Kidney (tissue), 14 donors: ENCODE measurements around the gene B4GALT4. TPM values are rescaled to one million over a fixed set of nuclear protein-coding genes. Genes with fewer than 3 reads are reported as not detected.

Experiments used
- DNase-seq, 5 donors: peaks; one replicate each; pipeline ENCODE4 v3.0.0-alpha.2; 2013 to 2020
- FAIRE-seq: peaks from 2 replicates; lab custom pipeline; 2012; peaks lifted over from hg19 to GRCh38; lab: Jason Lieb, UNC
- H3K27ac ChIP-seq, 2 donors: one replicate each; pipeline ENCODE4 v1.7.0; 2013; ENCODE audit warnings: low read depth in 2 of 2, low read length in 2 of 2, inconsistent platforms in 1 of 2
- H3K27me3 ChIP-seq: one replicate; pipeline ENCODE4 v1.7.1; 2013; ENCODE audit warnings: low read length, inconsistent platforms; ENCODE audit not compliant: control insufficient read depth, insufficient read depth
- H3K36me3 ChIP-seq, 3 donors: one replicate each; pipeline versions ENCODE4 v1.7.0 to v1.7.1; 2013; ENCODE audit warnings: low read length in 3 of 3, control low read depth in 1 of 3, inconsistent platforms in 1 of 3; ENCODE audit not compliant: insufficient read depth in 3 of 3, control insufficient read depth in 2 of 3
- H3K4me1 ChIP-seq, 3 donors: one replicate each; pipeline versions ENCODE4 v1.7.0 to v1.7.1; 2013; ENCODE audit warnings: low read length in 3 of 3, inconsistent platforms in 1 of 3, low read depth in 1 of 3; ENCODE audit not compliant: control insufficient read depth in 2 of 3, insufficient read depth in 2 of 3
- H3K4me3 ChIP-seq, 3 donors: one replicate each; pipeline versions ENCODE4 v1.7.0 to v1.8.1; 2013; ENCODE audit warnings: low read length in 3 of 3, control low read depth in 1 of 3, inconsistent platforms in 1 of 3
- H3K9ac ChIP-seq, 3 donors: one replicate each; pipeline versions ENCODE4 v1.7.0 to v1.7.1; 2013; ENCODE audit warnings: low read length in 3 of 3, control low read depth in 1 of 3, inconsistent platforms in 1 of 3
- H3K9me3 ChIP-seq, 3 donors: one replicate each; pipeline versions ENCODE4 v1.7.0 to v1.7.1; 2013; ENCODE audit warnings: low read length in 3 of 3, control low read depth in 1 of 3, inconsistent platforms in 1 of 3; ENCODE audit not compliant: control insufficient read depth in 2 of 3, insufficient read depth in 1 of 3
- intact Hi-C: fragments of 100-400 bp; cut with DNase I; formaldehyde crosslinking; loops from one replicate; pipeline ENCODE4 v1.11.1; 2022
- polyA plus RNA-seq: library from polyadenylated mRNA; stranded (reverse); fragments of 350-450 nt; fragmentation: Illumina TruSeq; extraction: RNeasy Lipid Tissue Mini Kit (QIAGEN cat#74804); gene quantifications from one replicate; pipeline ENCODE4 v1.2.3, GENCODE V29; 2014; ENCODE audit warnings: low read depth, low replicate concordance; ENCODE audit not compliant: insufficient read depth
- total RNA-seq: library from RNA; stranded (reverse); fragmentation: NEBNext Ultra II Directional; extraction: Animal tissue kit (Norgen Biotek cat#: 25700); gene quantifications from one replicate; pipeline ENCODE4 v1.2.1, GENCODE V29; 2021
- TF ChIP-seq, protein P1 (sequence below): IDR thresholded peaks from 3 replicates; pipeline ENCODE4 v1.5.1; 2012; ENCODE audit warnings: mild to moderate bottlenecking, moderate library complexity, borderline replicate concordance; ENCODE audit not compliant: insufficient read depth; ENCODE audit errors: extremely low read depth
- donor health status: control.
- donor health status: control.
- donor health status: control.
- donor health status: control.
- donor health status: control.
- donor health status: DM: yes; HTN: yes; CAD: no.
- donor health status: Normal renal cell carcinoma (clear cell type).

B4GALT4 gene
- total and polyA plus RNA-seq, 2 donors from 2014 or later, result 23.1 to 29.9 TPM

DNA sequence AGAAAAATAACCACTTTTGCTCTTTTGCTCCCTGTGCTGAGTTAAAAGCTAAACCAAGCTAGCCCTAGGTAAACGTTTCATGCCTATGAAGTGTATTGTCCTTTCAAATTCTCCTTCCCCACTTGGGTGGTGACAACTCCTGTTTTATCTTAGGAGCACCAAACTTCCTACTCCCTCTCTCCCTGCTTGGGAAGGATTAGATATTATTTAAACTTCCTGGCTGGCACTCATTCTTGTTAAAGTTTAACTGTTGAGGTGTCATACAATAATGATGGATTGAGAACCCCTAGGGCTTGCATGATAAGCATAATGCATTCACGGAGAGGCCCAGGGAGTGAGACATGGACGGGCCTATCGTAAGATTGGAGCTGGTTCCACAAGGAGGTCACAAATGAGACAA lies 29.5 kb downstream of the B4GALT4 start:
- H3K4me3 ChIP-seq, result no peak overlapping the region
- no peaks in the 10 kb centered on the region for H3K27me3 ChIP-seq
- FAIRE-seq, result no peak
- intact Hi-C loops, result no loop called here
- TF ChIP-seq, protein P1, sequence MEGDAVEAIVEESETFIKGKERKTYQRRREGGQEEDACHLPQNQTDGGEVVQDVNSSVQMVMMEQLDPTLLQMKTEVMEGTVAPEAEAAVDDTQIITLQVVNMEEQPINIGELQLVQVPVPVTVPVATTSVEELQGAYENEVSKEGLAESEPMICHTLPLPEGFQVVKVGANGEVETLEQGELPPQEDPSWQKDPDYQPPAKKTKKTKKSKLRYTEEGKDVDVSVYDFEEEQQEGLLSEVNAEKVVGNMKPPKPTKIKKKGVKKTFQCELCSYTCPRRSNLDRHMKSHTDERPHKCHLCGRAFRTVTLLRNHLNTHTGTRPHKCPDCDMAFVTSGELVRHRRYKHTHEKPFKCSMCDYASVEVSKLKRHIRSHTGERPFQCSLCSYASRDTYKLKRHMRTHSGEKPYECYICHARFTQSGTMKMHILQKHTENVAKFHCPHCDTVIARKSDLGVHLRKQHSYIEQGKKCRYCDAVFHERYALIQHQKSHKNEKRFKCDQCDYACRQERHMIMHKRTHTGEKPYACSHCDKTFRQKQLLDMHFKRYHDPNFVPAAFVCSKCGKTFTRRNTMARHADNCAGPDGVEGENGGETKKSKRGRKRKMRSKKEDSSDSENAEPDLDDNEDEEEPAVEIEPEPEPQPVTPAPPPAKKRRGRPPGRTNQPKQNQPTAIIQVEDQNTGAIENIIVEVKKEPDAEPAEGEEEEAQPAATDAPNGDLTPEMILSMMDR, result no peak
- H3K9ac ChIP-seq, result no peak overlapping the region
- H3K36me3 ChIP-seq, result peaks cover 4 to 31% (median 17%) of the 10 kb centered on the region in 3 donors
- no peak overlapping the region for H3K27ac ChIP-seq
- peak in 2 of 5 donors; percentile 14 to 27 for DNase-seq
- H3K9me3 ChIP-seq, result no peaks in the 10 kb centered on the region
- peaks cover 0 to 38% (median 0%) of the 10 kb centered on the region in 3 donors for H3K4me1 ChIP-seq

DNA sequence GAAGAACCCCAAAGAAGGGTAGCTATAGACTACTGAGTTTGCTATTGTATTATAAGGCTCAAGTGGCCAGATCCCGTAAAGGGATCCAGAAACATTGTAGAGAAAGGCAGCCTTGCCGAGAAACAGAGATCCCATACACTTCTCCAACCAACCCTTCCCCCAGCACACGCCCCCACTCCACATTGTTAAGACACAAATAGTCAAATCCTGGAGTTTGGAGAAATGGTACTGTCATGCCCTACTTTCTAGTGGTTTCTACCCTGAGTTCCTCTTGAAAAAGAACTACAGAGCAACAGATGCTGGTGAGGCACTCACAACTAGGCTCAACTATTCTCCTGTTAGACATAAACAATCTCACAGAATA lies 33.2 kb downstream of the B4GALT4 start:
- FAIRE-seq (no peak), DNase-seq (no peak)
- Histone ChIP-seq H3K4me3 (no peak overlapping the region), H3K9ac (no peak overlapping the region), H3K9me3 (no peaks in the 10 kb centered on the region), H3K27me3 (no peaks in the 10 kb centered on the region), H3K4me1 (peaks cover 0 to 40% (median 3%) of the 10 kb centered on the region in 3 donors), H3K27ac (no peak overlapping the region), H3K36me3 (peaks cover 1 to 2% (median 2%) of the 10 kb centered on the region in 3 donors)
- intact Hi-C loops, result no loop called here
- TF ChIP-seq, protein P1, result no peak

DNA sequence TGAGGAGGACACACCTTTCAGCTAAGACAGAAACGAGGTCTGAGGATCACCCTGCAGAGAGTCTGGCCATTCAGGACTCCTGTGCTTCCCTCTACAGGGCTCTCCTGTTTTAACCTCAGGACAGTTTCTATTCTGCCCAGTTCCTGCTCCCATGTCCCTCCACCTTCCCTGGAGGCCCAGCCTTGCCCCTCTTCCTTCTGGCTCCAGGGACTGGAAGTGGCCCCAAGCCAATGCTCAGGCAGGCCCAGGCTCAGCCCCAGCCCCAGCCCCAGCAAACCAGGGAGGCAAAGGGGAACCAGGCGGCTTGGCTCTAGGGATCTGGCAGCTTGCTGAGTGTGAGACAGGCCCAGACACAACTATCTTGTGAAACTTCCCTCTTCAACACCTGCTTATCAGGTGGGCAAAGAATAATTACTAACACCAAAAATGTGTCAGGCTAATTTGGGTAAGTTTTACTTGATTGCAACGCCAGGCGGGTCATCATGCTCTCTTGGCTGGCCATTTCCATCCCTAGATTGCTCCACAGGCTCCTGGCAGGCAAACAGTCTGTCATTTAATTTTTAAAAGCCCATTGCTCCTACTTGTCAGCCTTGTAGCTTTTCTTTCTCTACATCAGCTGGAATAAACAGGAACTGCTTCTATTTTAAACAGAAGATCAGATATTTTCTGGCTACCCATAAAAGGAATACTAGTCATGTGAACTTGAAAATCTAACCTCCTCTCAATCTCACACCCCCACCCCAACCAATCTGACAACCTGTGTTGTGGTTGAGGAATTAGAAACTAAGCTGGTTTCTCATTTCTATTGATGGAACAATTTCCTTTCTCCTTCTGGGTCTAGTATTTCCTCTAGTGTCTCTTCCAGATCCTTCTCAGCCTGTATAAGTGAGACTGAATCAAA lies 33.8 kb downstream of the B4GALT4 start:
- FAIRE-seq (no peak), DNase-seq (no peak)
- H3K27me3 ChIP-seq, result no peaks in the 10 kb centered on the region
- no peak overlapping the region for H3K4me3 ChIP-seq
- intact Hi-C loops, result no loop called here
- TF ChIP-seq, protein P1, result no peak
- no peak overlapping the region for H3K9ac ChIP-seq
- H3K4me1 ChIP-seq, result peaks cover 0 to 36% (median 3%) of the 10 kb centered on the region in 3 donors
- H3K27ac ChIP-seq, result peak overlapping the region in 1 of 2 donors; percentile 17
- no peaks in the 10 kb centered on the region for H3K9me3 ChIP-seq
- peaks cover 0 to 2% (median 0%) of the 10 kb centered on the region in 3 donors for H3K36me3 ChIP-seq
